Retinal pigment epithelial cell (primary cell): ENCODE measurements around the gene MYOF.
A peak's percentile ranks its signal among the peaks of the same experiment; 100 is the strongest.

Experiments
- DNase-seq: peaks from one replicate; pipeline ENCODE4 v3.0.0-alpha.2; 2010; ENCODE audit warnings: low read depth
- H3K4me3 ChIP-seq: 2 replicates; pipeline ENCODE4 v1.5.1; 2011; ENCODE audit warnings: mild to moderate bottlenecking, low read length, control low read depth, moderate library complexity
- CTCF ChIP-seq: conservative IDR thresholded peaks from 2 replicates; pipeline ENCODE4 v1.5.1; 2011; ENCODE audit warnings: low read depth, low read length, control low read depth, inconsistent platforms

MYOF gene

GRCh38 chr10:93496322-93497041, 14.3 kb upstream of the MYOF start, which contains the start of gene CEP55:
Gene CEP55 (plus strand): TSS chr10:93496612. CDS start chr10:93500052, 3,440 bp downstream.
- peak within 1 kb of the TSS; percentile 92 for H3K4me3 ChIP-seq
- DNase-seq, result peak; percentile 68
- TF ChIP-seq CTCF, result no peak

GRCh38 chr10:93495654-93496321, 13.7 kb upstream of the MYOF start:
- no peak for DNase-seq

GRCh38 chr10:93494494-93494893, 12.4 kb upstream of the MYOF start:
- no peak for TF ChIP-seq CTCF
- no peak for DNase-seq
- no peak overlapping the region for H3K4me3 ChIP-seq

More at GRCh38 chr10:93495654-93496321, 13.7 kb upstream of the MYOF start:
- H3K4me3 ChIP-seq, result peak overlapping the region; percentile 92
- no peak for TF ChIP-seq CTCF

GRCh38 chr10:93493162-93493561, 11.0 kb upstream of the MYOF start:
- DNase-seq, result no peak
- H3K4me3 ChIP-seq, result no peak overlapping the region
- no peak for TF ChIP-seq CTCF

GRCh38 chr10:93491602-93492121, 9.5 kb upstream of the MYOF start:
- no peak for TF ChIP-seq CTCF
- H3K4me3 ChIP-seq, result no peak overlapping the region
- DNase-seq, result no peak

- TF ChIP-seq CTCF, result no peak
- H3K4me3 ChIP-seq, result no peak overlapping the region
- no peak for DNase-seq
These were observed 6.9 kb upstream of the MYOF start for GRCh38 chr10:93488956-93489528.
